ENCODE results near the gene ABCC11.
A peak's percentile ranks its signal among the peaks of the same experiment; 100 is the strongest.

DNA sequence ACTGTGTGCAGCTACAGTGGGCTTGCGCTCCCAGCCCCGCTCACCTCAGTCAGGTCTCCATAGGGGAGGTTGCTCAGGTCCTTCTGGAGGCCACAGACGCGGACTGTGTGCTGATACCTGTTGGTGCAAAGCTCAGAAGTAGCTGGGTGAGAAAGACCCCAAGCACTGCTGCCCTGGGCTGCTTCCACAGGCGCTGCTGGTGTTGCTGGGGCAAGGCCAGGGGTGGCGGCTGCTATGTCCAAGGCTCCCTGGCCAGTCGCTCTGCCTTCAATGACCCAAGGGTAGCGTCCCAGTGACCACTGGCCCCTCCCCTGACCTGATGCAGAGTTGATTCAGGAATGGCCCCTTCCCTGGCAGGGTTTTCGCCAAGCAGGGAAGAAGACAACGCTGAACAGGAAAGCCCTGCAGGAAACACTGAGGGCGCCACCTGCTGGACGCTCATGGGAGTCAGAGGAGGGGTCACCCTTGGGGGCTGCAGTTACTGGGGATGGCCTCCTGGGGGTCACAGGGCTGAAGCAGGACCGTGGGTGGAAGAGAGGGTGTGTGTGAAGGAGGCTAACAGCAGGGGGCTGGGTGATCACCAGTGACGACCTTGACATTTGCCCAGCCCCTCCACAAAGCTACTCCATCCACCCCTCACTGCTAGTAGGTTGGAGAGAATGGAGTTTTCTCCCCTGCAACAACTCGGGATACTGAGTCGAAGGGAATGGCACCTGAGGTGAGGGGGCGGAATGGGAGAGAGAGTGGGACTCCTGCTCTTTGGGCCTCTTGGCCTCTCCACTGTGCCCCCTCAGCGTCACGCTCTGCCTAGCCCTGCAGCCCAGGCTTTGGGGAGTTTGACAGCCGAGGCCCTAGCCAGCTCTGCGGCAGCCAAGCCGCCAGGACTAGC is 129.9 kb downstream of the ABCC11 start:
- TF ChIP-seq, protein P1, sequence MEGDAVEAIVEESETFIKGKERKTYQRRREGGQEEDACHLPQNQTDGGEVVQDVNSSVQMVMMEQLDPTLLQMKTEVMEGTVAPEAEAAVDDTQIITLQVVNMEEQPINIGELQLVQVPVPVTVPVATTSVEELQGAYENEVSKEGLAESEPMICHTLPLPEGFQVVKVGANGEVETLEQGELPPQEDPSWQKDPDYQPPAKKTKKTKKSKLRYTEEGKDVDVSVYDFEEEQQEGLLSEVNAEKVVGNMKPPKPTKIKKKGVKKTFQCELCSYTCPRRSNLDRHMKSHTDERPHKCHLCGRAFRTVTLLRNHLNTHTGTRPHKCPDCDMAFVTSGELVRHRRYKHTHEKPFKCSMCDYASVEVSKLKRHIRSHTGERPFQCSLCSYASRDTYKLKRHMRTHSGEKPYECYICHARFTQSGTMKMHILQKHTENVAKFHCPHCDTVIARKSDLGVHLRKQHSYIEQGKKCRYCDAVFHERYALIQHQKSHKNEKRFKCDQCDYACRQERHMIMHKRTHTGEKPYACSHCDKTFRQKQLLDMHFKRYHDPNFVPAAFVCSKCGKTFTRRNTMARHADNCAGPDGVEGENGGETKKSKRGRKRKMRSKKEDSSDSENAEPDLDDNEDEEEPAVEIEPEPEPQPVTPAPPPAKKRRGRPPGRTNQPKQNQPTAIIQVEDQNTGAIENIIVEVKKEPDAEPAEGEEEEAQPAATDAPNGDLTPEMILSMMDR (conservative IDR thresholded peaks at IDR 0.05; ENCODE audit: low read depth, low read length), result peak; percentile 76
- TF ChIP-seq POLR2A (IDR thresholded peaks at IDR 0.05; ENCODE audit: low read depth, low read length) (no peak), RCOR1 (IDR thresholded peaks at IDR 0.05; ENCODE audit: insufficient replicate concordance, low read length) (no peak), RAD21 (IDR thresholded peaks at IDR 0.05; ENCODE audit: low read length) (peak; percentile 67), FOS (IDR thresholded peaks at IDR 0.05; ENCODE audit: low read depth, low read length) (no peak), BHLHE40 (IDR thresholded peaks at IDR 0.05; ENCODE audit: low read depth, low read length) (no peak), CHD1 (IDR thresholded peaks at IDR 0.05; ENCODE audit: low read depth, low read length) (no peak), MXI1 (IDR thresholded peaks at IDR 0.05; ENCODE audit: borderline replicate concordance, low read depth, low read length) (no peak), MAZ (IDR thresholded peaks at IDR 0.05; ENCODE audit: borderline replicate concordance, low read depth, low read length) (peak; percentile 35; the same call in 1 of the 2 replicates), SMC3 (IDR thresholded peaks at IDR 0.05; ENCODE audit: low read depth, low read length) (peak; percentile 63), RFX5 (IDR thresholded peaks at IDR 0.05; ENCODE audit: low read depth, low read length) (no peak)
- TF ChIP-seq, protein P2, sequence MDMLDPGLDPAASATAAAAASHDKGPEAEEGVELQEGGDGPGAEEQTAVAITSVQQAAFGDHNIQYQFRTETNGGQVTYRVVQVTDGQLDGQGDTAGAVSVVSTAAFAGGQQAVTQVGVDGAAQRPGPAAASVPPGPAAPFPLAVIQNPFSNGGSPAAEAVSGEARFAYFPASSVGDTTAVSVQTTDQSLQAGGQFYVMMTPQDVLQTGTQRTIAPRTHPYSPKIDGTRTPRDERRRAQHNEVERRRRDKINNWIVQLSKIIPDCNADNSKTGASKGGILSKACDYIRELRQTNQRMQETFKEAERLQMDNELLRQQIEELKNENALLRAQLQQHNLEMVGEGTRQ (IDR thresholded peaks at IDR 0.05; ENCODE audit: low read depth, low read length), result no peak
- TF ChIP-seq, protein P3, sequence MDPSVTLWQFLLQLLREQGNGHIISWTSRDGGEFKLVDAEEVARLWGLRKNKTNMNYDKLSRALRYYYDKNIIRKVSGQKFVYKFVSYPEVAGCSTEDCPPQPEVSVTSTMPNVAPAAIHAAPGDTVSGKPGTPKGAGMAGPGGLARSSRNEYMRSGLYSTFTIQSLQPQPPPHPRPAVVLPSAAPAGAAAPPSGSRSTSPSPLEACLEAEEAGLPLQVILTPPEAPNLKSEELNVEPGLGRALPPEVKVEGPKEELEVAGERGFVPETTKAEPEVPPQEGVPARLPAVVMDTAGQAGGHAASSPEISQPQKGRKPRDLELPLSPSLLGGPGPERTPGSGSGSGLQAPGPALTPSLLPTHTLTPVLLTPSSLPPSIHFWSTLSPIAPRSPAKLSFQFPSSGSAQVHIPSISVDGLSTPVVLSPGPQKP (IDR thresholded peaks at IDR 0.05; ENCODE audit: borderline replicate concordance, low read depth, low read length), result no peak

All from IMR-90 (cell line).